H1 (cell line): ENCODE data around the gene G6PC3. TPM values are rescaled to one million over a fixed set of nuclear protein-coding genes. Genes with fewer than 3 reads are reported as not detected.

Source experiments
- EP300 ChIP-seq, 2 experiments: IDR thresholded peaks; 1 replicate in 1 of 2; 2 replicates in 1 of 2; pipeline ENCODE4 v1.6.1; 2011 to 2012; ENCODE audit warnings: low read depth in 2 of 2, low read length in 2 of 2, mild to moderate bottlenecking in 2 of 2, borderline replicate concordance in 1 of 2, inconsistent platforms in 1 of 2, moderate library complexity in 1 of 2
- polyA plus RNA-seq, 7 experiments: library from polyadenylated mRNA; depleted of rRNA in 3 of 7; stranded (reverse) in 5 of 7; unstranded in 2 of 7; fragments of >200 nt in 5 of 7; fragments of 200-250 nt in 2 of 7; gene quantifications; 1 replicate in 5 of 7; 2 replicates in 1 of 7; 4 replicates in 1 of 7; pipeline versions ENCODE4 v1.2.1 to v1.2.3, GENCODE V29; 2011 to 2013; ENCODE audit warnings: missing spikeins in 2 of 7, mixed read lengths in 2 of 7
- total RNA-seq: library from RNA; stranded (reverse); fragmentation: NEBNext Ultra II Directional; extraction: Animal tissue kit (Norgen Biotek cat#: 25700); gene quantifications from 2 replicates; pipeline ENCODE4 v1.2.1, GENCODE V29; 2021

Gene G6PC3
- total and polyA plus RNA-seq, 2 of the 8 experiments (the other 6 are each of a cell fraction or from before 2014, with no cell fraction given), result 104 to 343 TPM

GRCh38 chr17:44079877-44080821, 9.6 kb downstream of the G6PC3 start (continued):
- TF ChIP-seq EP300 (IDR thresholded peaks at IDR 0.05; ENCODE audit: borderline replicate concordance in 1 of 2, low read depth in 2 of 2, low read length in 2 of 2), result no peak
